OCI-LY1 (cell line): Measurements from ENCODE around the gene CHRNA3.

Source experiments
- H2AFZ ChIP-seq: fragments of 200-600 bp; sonication (generic), shearing (Covaris generic); 2 replicates; pipeline ENCODE4 v1.6.0; 2014; ENCODE audit warnings: antibody characterized with exemption, mild to moderate bottlenecking, low read length
- H3F3A ChIP-seq: fragments of 200-600 bp; sonication (generic), shearing (Covaris generic); 2 replicates; pipeline ENCODE4 v1.6.0; 2014; ENCODE audit warnings: mild to moderate bottlenecking, antibody characterized with exemption, low read length, moderate library complexity; ENCODE audit not compliant: insufficient read depth
- H3K27ac ChIP-seq: fragments of 200-600 bp; sonication (generic); 2 replicates; pipeline ENCODE4 v1.5.1; 2014; ENCODE audit warnings: low read length, mixed run types, mild to moderate bottlenecking, low read depth; ENCODE audit not compliant: poor library complexity, severe bottlenecking
- H3K27me3 ChIP-seq: fragments of 200-600 bp; sonication (generic); 2 replicates; pipeline ENCODE4 v1.6.0; 2014; ENCODE audit warnings: antibody characterized with exemption, mild to moderate bottlenecking, low read length, moderate library complexity; ENCODE audit not compliant: insufficient read depth
- H3K36me3 ChIP-seq: fragments of 200-600 bp; sonication (generic); 2 replicates; pipeline ENCODE4 v1.6.1; 2014; ENCODE audit warnings: mild to moderate bottlenecking, antibody characterized with exemption, low read length, moderate library complexity, mixed read lengths; ENCODE audit not compliant: insufficient read depth
- H3K4me1 ChIP-seq: fragments of 200-600 bp; sonication (generic); 2 replicates; pipeline ENCODE4 v1.5.1; 2014; ENCODE audit warnings: mild to moderate bottlenecking, low read length, moderate library complexity; ENCODE audit not compliant: insufficient read depth, severe bottlenecking
- H3K4me2 ChIP-seq: fragments of 200-600 bp; sonication (generic), shearing (Covaris generic); 2 replicates; pipeline ENCODE4 v1.6.1; 2014; ENCODE audit warnings: low read length
- H3K4me3 ChIP-seq: fragments of 200-600 bp; sonication (generic); 2 replicates; pipeline ENCODE4 v1.5.1; 2014; ENCODE audit warnings: low read length, low read depth, mild to moderate bottlenecking, mixed read lengths; ENCODE audit not compliant: poor library complexity, severe bottlenecking
- H3K79me2 ChIP-seq: fragments of 200-600 bp; shearing (Covaris generic); 2 replicates; pipeline ENCODE4 v1.6.1; 2016; ENCODE audit warnings: mixed run types, low read length, mixed read lengths; ENCODE audit not compliant: insufficient read depth
- H3K9ac ChIP-seq: fragments of 200-600 bp; sonication (generic), shearing (Covaris generic); 2 replicates; pipeline ENCODE4 v1.6.1; 2014; ENCODE audit warnings: mild to moderate bottlenecking, low read length, mixed read lengths
- H3K9me2 ChIP-seq: fragments of 200-600 bp; sonication (generic), shearing (Covaris generic); 2 replicates; pipeline ENCODE4 v1.6.1; 2014; ENCODE audit warnings: low read depth, mild to moderate bottlenecking, low read length, mixed read lengths
- H3K9me3 ChIP-seq: fragments of 200-600 bp; shearing (Covaris generic); 2 replicates; pipeline ENCODE4 v1.6.1; 2014; ENCODE audit warnings: low read length, mixed read lengths
- H4K20me1 ChIP-seq: fragments of 200-600 bp; sonication (generic), shearing (Covaris generic); 2 replicates; pipeline ENCODE4 v1.6.0; 2016; ENCODE audit warnings: mild to moderate bottlenecking, low read length; ENCODE audit not compliant: insufficient read depth
- CTCF ChIP-seq: fragments of 200-600 bp; sonication (generic), shearing (Covaris generic); IDR thresholded peaks from 2 replicates; pipeline ENCODE4 v1.5.1; 2017; ENCODE audit warnings: mild to moderate bottlenecking, antibody characterized with exemption, low read length, moderate library complexity, mixed read lengths
- EZH2 ChIP-seq: fragments of 200-600 bp; sonication (generic), shearing (Covaris generic); IDR thresholded peaks from 2 replicates; pipeline ENCODE4 v1.8.0; 2017; ENCODE audit warnings: borderline replicate concordance, mixed run types, mild to moderate bottlenecking, antibody characterized with exemption, low read length, moderate library complexity, mixed read lengths

The CHRNA3 gene

GRCh38 chr15:78654272-78654671 is 33.5 kb upstream of the CHRNA3 start:
- Histone ChIP-seq H3F3A (no peaks in the 10 kb centered on the region), H3K9me3 (no peaks in the 10 kb centered on the region), H3K4me3 (no peak overlapping the region), H3K36me3 (no peaks in the 10 kb centered on the region), H3K79me2 (no peaks in the 10 kb centered on the region), H4K20me1 (no peaks in the 10 kb centered on the region), H3K4me1 (no peaks in the 10 kb centered on the region), H2AFZ (no peak overlapping the region), H3K9ac (no peak overlapping the region), H3K27me3 (no peaks in the 10 kb centered on the region), H3K27ac (no peak overlapping the region), H3K9me2 (no peaks in the 10 kb centered on the region), H3K4me2 (no peak overlapping the region)
- TF ChIP-seq EZH2 (no peak), CTCF (no peak)

- Histone ChIP-seq H3K4me3 (no peak overlapping the region), H3K27me3 (no peaks in the 10 kb centered on the region), H3K4me2 (no peak overlapping the region), H3K79me2 (no peaks in the 10 kb centered on the region), H2AFZ (no peak overlapping the region), H3K4me1 (no peaks in the 10 kb centered on the region), H3K9ac (no peak overlapping the region), H3K9me2 (no peaks in the 10 kb centered on the region), H3K9me3 (no peaks in the 10 kb centered on the region), H4K20me1 (no peaks in the 10 kb centered on the region), H3K27ac (no peak overlapping the region), H3K36me3 (no peaks in the 10 kb centered on the region), H3F3A (no peaks in the 10 kb centered on the region)
- TF ChIP-seq CTCF (no peak), EZH2 (no peak)
Measured at GRCh38 chr15:78651930-78652615, 31.3 kb upstream of the CHRNA3 start.

GRCh38 chr15:78651007-78651406 is 30.2 kb upstream of the CHRNA3 start:
- TF ChIP-seq CTCF (no peak), EZH2 (no peak)
- Histone ChIP-seq H3K4me1 (no peaks in the 10 kb centered on the region), H3K4me2 (no peak overlapping the region), H2AFZ (no peak overlapping the region), H3K27me3 (no peaks in the 10 kb centered on the region), H3K9ac (no peak overlapping the region), H3K4me3 (no peak overlapping the region), H3K36me3 (no peaks in the 10 kb centered on the region), H3F3A (no peaks in the 10 kb centered on the region), H4K20me1 (no peaks in the 10 kb centered on the region), H3K9me3 (no peaks in the 10 kb centered on the region), H3K27ac (no peak overlapping the region), H3K79me2 (no peaks in the 10 kb centered on the region), H3K9me2 (no peaks in the 10 kb centered on the region)
